Measurements from ENCODE around the gene FILIP1. TPM values are rescaled to one million over a fixed set of nuclear protein-coding genes. Genes with fewer than 3 reads are reported as not detected.

The FILIP1 gene
- total and polyA plus RNA-seq, 2 of the 4 experiments (the other 2 are of a cell fraction), result under 0.01 to 0.03 TPM

GRCh38 chr6:75333676-75334200 is 159.9 kb downstream of the FILIP1 start:
- peaks cover 2% of the 10 kb centered on the region; the same call in 1 of the 2 replicates for H3K4me1 ChIP-seq (ENCODE audit: control insufficient read depth, insufficient read depth, low read length)
- no peak overlapping the region for H2AK5ac ChIP-seq (ENCODE audit: low read depth, low read length)
- H3K9me3 ChIP-seq (ENCODE audit: control insufficient read depth, insufficient read depth, low read length), result no peaks in the 10 kb centered on the region
- dilution Hi-C loops (cut with HindIII; ENCODE audit: low sequenced_read_pairs, unreplicated experiment), result no loop called here
- WGBS, 2 experiments (ENCODE audit: extremely low coverage in 2 of 2, insufficient read length in 1 of 2), result no CpG with 5 or more reads among the region's 2 CpGs
- CTCF ChIA-PET, result no interaction called here
- DNase-seq (no peak), ATAC-seq (ENCODE audit: low read depth) (no peak)
- BruUV-seq (replicated peaks), result no TSS peak
- TF ChIP-seq, protein P1, sequence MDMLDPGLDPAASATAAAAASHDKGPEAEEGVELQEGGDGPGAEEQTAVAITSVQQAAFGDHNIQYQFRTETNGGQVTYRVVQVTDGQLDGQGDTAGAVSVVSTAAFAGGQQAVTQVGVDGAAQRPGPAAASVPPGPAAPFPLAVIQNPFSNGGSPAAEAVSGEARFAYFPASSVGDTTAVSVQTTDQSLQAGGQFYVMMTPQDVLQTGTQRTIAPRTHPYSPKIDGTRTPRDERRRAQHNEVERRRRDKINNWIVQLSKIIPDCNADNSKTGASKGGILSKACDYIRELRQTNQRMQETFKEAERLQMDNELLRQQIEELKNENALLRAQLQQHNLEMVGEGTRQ (IDR thresholded peaks at IDR 0.05; ENCODE audit: low read depth, low read length), result no peak
- TF ChIP-seq CHD1 (IDR thresholded peaks at IDR 0.05; ENCODE audit: low read depth, low read length), result no peak
- no peak for TF ChIP-seq MAFK (IDR thresholded peaks at IDR 0.05; ENCODE audit: low read depth, low read length)
- TF ChIP-seq ELK1 (IDR thresholded peaks at IDR 0.05; ENCODE audit: borderline replicate concordance, low read depth, low read length), result no peak
- TF ChIP-seq POLR2A (IDR thresholded peaks at IDR 0.05; ENCODE audit: low read depth, low read length), result no peak
- no peak for TF ChIP-seq RFX5 (IDR thresholded peaks at IDR 0.05; ENCODE audit: low read depth, low read length)
- no peak for TF ChIP-seq MAZ (IDR thresholded peaks at IDR 0.05; ENCODE audit: borderline replicate concordance, low read depth, low read length)
- TF ChIP-seq MXI1 (IDR thresholded peaks at IDR 0.05; ENCODE audit: borderline replicate concordance, low read depth, low read length), result no peak
- H3K56ac ChIP-seq (ENCODE audit: extremely low read depth, insufficient read depth, low read length), result no peak overlapping the region
- H3K4me2 ChIP-seq (ENCODE audit: low read depth, low read length), result no peak overlapping the region
- no peak overlapping the region for H3K4me3 ChIP-seq (ENCODE audit: insufficient read depth, low read depth, low read length)
- no peaks in the 10 kb centered on the region for H3K27me3 ChIP-seq (ENCODE audit: control insufficient read depth, insufficient read depth, low read length)
- no peak overlapping the region for H2BK15ac ChIP-seq (ENCODE audit: low read depth, low read length)
- H2BK5ac ChIP-seq (ENCODE audit: low read depth, low read length, poor library complexity, severe bottlenecking), result no peak overlapping the region
- H3K4ac ChIP-seq (ENCODE audit: low read depth, low read length), result no peak overlapping the region
- H2AFZ ChIP-seq (replicated peaks; ENCODE audit: low read length, poor library complexity), result no peak overlapping the region
- no peak overlapping the region for H4K91ac ChIP-seq (ENCODE audit: insufficient read depth, low read depth, low read length)
- no peak overlapping the region for H3K14ac ChIP-seq (replicated peaks; ENCODE audit: low read depth, low read length)
- H4K8ac ChIP-seq (ENCODE audit: low read depth in 2 of 2, low read length in 2 of 2), result no peak overlapping the region
- no peaks in the 10 kb centered on the region for H3K79me1 ChIP-seq (ENCODE audit: low read depth in 1 of 2, low read length in 2 of 2)
- H2AK9ac ChIP-seq (replicated peaks; ENCODE audit: low read depth, low read length, poor library complexity), result no peak overlapping the region
- H3K9ac ChIP-seq (ENCODE audit: low read depth, low read length), result no peak overlapping the region
- 0 out of 2 replicates have a peak, but pooled peaks cover 3% of the 10 kb centered on the region for H3K9me1 ChIP-seq (ENCODE audit: insufficient read depth, low read length)
- no peak overlapping the region for H2BK20ac ChIP-seq (ENCODE audit: low read depth, low read length)
- H3K18ac ChIP-seq (ENCODE audit: low read depth, low read length), result no peak overlapping the region
- no peak overlapping the region for H3K23ac ChIP-seq (ENCODE audit: low read depth, low read length)
- in situ Hi-C loops (cut with MboI; ENCODE audit: low sequenced_read_pairs), result no loop called here
- POLR2A ChIA-PET (ENCODE audit: unreplicated experiment), result interaction anchor here (0.7 kb wide), 1 partner anchor 18 kb away, joined by 3 read pairs; no protein-coding TSS in a partner anchor
- H3K36me3 ChIP-seq (ENCODE audit: control insufficient read depth, insufficient read depth, low read length), result no peaks in the 10 kb centered on the region
- intact Hi-C loops (cut with micrococcal nuclease), result no loop called here
- H2BK120ac ChIP-seq (ENCODE audit: low read depth, low read length), result no peak overlapping the region
- no peak overlapping the region for H3K27ac ChIP-seq (ENCODE audit: insufficient read depth, low read length)
- no peaks in the 10 kb centered on the region for H4K20me1 ChIP-seq (ENCODE audit: insufficient read depth, low read length)
- no peak overlapping the region for H4K5ac ChIP-seq (ENCODE audit: low read depth, low read length)

All from IMR-90 (cell line).